ENCODE data around the gene NEU3. TPM values are rescaled to one million over a fixed set of nuclear protein-coding genes. Genes with fewer than 3 reads are reported as not detected.
"Not testable (repeated sequence)": the region's sequence is repeated elsewhere in the genome, so short reads cannot be mapped to it uniquely, and the experiment has no call there.

The NEU3 gene
- total RNA-seq, 2 experiments from 2014 or later, result 15.8 to 16.7 TPM

DNA sequence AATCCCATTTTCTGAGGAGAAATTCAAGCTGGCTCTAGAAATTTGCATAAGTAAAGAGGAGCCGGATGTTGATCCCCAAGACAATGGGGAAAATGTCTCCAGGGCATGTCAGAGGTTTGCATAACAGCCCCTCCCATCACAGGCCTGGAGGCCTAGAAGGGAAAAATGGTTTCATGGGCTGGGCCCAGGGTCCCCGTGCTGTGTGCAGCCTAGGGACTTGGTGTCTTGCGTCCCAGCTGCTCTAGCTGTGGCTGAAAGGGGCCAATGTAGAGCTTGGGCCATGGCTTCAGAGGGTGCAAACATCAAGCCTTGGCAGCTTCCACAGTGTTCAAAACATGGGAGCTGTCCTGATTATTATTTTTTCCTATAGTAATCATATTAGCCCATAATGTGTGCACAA lies 30.5 kb downstream of the NEU3 start:
- H3K27ac Mint-ChIP-seq; H3K4me1 Mint-ChIP-seq (ENCODE audit: low read depth); DNase-seq; H3K9me3 Mint-ChIP-seq (ENCODE audit: insufficient read depth); CTCF ChIA-PET; ATAC-seq; H3K4me3 Mint-ChIP-seq; POLR2A ChIA-PET; H3K27me3 Mint-ChIP-seq (ENCODE audit: low read depth); H3K36me3 Mint-ChIP-seq (ENCODE audit: low read depth): not testable (repeated sequence)

DNA sequence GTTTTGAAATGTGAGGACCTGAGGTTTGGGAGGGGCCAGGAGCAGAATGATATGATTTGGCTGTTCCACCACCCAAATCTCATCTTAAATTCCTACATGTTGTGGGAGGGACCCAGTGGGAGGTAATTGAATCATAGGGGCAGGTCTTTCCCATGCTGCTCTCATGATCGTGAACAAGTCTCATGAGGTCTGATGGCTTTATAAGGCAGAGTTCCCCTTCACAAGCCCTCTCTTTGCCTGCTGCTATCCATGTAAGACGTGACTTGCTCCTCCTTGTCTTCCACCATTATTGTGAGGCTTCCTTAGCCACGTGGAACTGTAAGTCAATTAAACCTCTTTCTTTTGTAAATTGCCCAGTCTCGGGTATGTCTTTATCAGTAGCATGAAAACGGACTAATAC lies 31.6 kb downstream of the NEU3 start:
- H3K4me1 Mint-ChIP-seq (ENCODE audit: low read depth); H3K4me3 Mint-ChIP-seq; H3K9me3 Mint-ChIP-seq (ENCODE audit: insufficient read depth); POLR2A ChIA-PET; DNase-seq; H3K27ac Mint-ChIP-seq; H3K36me3 Mint-ChIP-seq (ENCODE audit: low read depth); ATAC-seq; H3K27me3 Mint-ChIP-seq (ENCODE audit: low read depth); CTCF ChIA-PET: not testable (repeated sequence)

DNA sequence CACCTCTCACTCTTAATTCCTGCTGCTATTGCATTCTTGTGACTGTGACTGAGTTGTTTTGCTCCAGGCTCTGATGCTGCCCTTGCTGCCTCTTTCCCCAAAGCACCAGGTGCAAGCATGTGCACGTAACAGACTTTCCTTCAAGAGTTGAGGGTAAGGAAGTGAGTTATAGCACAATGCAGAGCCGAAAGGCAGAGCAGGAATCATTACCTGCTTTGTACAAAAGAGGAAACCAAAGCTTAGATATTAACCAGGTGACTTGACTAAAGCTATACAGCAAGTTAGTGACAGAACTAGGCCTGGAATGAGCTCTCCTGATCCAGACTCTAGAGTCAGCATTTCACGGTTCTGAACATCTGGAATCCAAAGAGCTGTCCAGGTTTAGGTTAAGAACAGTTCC lies 33.6 kb downstream of the NEU3 start:
- ATAC-seq (no peak), DNase-seq (no peak)
- CTCF ChIA-PET, result interaction anchor here (0.6 to 3.2 kb wide), 37 partner anchors 8 to 363 kb away, joined by 3 to 27 read pairs (median 4); partner anchors contain the start of genes NEU3 and TPBGL
- Mint-ChIP-seq H3K27ac (no peak overlapping the region), H3K4me3 (no peak overlapping the region), H3K4me1 (ENCODE audit: low read depth) (no peaks in the 10 kb centered on the region), H3K9me3 (ENCODE audit: insufficient read depth) (peaks cover 5% of the 10 kb centered on the region), H3K27me3 (ENCODE audit: low read depth) (no peaks in the 10 kb centered on the region), H3K36me3 (ENCODE audit: low read depth) (peaks cover 8% of the 10 kb centered on the region)
- POLR2A ChIA-PET, result interaction anchor here (0.6 to 1.6 kb wide), 4 partner anchors 12 to 181 kb away, joined by 3 to 4 read pairs (median 3); partner anchors contain the start of genes NEU3, SPCS2 and XRRA1

DNA sequence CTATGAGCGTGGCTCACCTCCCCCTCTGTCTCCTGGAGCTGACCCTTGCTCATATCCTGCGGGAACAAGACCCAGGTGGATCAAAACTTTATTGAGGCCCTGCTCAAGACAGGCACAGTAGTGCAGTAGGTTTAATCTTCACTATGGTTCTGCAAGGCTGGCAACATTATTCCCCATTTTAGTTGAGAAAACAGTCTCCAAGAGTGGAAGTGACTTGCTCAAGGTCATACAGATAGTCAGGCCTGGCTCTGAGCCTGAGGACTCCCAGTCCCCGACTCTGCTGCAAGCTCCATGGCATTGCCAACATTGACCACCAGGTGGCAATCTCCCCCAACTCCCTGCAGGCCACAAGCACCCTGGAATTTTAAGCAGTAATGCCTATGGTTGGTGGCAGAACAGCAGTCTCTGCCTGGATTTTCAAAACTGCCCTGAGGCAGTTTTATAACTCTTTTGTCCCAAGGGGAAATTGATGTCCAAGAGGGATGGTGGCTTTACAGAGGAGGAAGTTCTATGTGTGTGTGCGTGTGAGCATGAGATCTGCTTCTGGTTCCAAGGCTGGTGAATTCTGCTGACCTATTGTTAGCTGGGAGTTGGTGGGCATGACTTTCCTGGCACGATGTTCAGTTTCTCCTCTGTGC lies 34.1 kb downstream of the NEU3 start:
- Mint-ChIP-seq H3K36me3 (ENCODE audit: low read depth) (peaks cover 8% of the 10 kb centered on the region), H3K4me3 (no peak overlapping the region), H3K27me3 (ENCODE audit: low read depth) (no peaks in the 10 kb centered on the region), H3K27ac (no peak overlapping the region), H3K4me1 (ENCODE audit: low read depth) (no peaks in the 10 kb centered on the region), H3K9me3 (ENCODE audit: insufficient read depth) (peaks cover 5% of the 10 kb centered on the region)
- DNase-seq (peak; percentile 81), ATAC-seq (peak; percentile 90)
- CTCF ChIA-PET, result interaction anchor here (0.6 to 3.2 kb wide), 37 partner anchors 9 to 362 kb away, joined by 3 to 27 read pairs (median 4); partner anchors contain the start of genes NEU3 and TPBGL
- POLR2A ChIA-PET, result interaction anchor here (0.6 to 1.6 kb wide), 4 partner anchors 13 to 181 kb away, joined by 3 to 4 read pairs (median 3); partner anchors contain the start of genes NEU3, SPCS2 and XRRA1

DNA sequence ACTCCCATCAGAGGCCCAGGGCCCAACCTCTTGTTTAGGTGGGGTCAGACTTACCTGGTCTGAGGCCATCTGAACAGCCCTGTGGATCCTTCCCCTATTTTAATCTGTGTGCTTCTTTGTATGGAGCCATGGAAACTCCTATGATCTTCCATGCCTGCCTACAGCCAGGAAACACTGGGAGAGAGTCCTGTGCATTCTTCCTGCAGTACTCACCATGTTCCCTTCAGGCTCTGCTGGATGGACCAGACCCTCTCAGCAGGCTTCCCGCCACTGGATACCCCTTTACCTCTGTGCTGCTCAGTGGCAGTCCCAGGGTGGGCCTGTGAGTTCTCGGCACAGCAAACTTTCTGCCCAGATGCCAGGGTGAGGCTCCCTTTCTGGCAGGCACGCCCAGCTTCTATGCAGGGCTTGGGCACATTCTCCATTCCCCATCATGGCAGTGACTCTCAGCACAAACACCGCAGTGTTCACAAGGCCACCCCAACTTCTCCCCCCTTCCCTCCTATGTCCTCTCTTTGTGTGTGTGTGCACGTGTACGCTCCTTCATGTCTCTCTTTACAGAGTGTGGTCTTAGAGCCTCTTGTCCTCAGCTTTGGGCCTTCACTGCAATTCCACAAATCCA lies 34.8 kb downstream of the NEU3 start:
- H3K4me3 Mint-ChIP-seq, result no peak overlapping the region
- ATAC-seq (peak; percentile 24), DNase-seq (no peak)
- POLR2A ChIA-PET, result interaction anchor here (1.6 kb wide), 1 partner anchor 13 kb away, joined by 3 read pairs; no protein-coding TSS in a partner anchor
- no peak overlapping the region for H3K27ac Mint-ChIP-seq
- H3K36me3 Mint-ChIP-seq (ENCODE audit: low read depth), result peaks cover 6% of the 10 kb centered on the region
- no peaks in the 10 kb centered on the region for H3K4me1 Mint-ChIP-seq (ENCODE audit: low read depth)
- CTCF ChIA-PET, result interaction anchor here (0.8 to 3.2 kb wide), 22 partner anchors 9 to 361 kb away, joined by 3 to 27 read pairs (median 6); partner anchors contain the start of gene TPBGL
- peaks cover 5% of the 10 kb centered on the region for H3K9me3 Mint-ChIP-seq (ENCODE audit: insufficient read depth)
- H3K27me3 Mint-ChIP-seq (ENCODE audit: low read depth), result no peaks in the 10 kb centered on the region

DNA sequence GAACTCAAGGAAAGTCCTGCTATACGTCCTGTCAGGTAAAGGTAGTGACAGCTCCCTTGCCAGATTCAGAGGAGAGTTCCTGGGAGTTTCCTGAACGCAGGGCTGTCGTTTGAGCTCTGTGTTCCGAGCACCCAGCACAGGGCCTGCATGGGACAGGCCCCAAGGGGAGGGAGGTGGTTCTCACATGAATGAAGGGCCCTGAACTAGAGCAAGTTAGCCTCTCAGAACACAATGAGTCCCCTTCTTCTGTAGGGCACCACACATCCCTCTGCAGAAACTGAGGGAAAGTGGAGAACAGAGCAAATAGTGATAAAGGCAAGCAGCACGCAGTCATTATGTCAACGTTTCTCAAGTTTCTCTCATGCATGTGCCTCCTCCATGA lies 35.3 kb downstream of the NEU3 start:
- no peaks in the 10 kb centered on the region for H3K4me1 Mint-ChIP-seq (ENCODE audit: low read depth)
- H3K4me3 Mint-ChIP-seq, result no peak overlapping the region
- no peak for DNase-seq
- peaks cover under 1% of the 10 kb centered on the region for H3K9me3 Mint-ChIP-seq (ENCODE audit: insufficient read depth)
- no peak for ATAC-seq
- H3K27ac Mint-ChIP-seq, result no peak overlapping the region
- H3K36me3 Mint-ChIP-seq (ENCODE audit: low read depth), result peaks cover 2% of the 10 kb centered on the region
- no peaks in the 10 kb centered on the region for H3K27me3 Mint-ChIP-seq (ENCODE audit: low read depth)
- ChIA-PET CTCF (interaction anchor here (0.8 to 3.2 kb wide), 4 partner anchors 12 to 225 kb away, joined by 3 to 27 read pairs (median 26); no protein-coding TSS in a partner anchor), POLR2A (no interaction called here)

DNA sequence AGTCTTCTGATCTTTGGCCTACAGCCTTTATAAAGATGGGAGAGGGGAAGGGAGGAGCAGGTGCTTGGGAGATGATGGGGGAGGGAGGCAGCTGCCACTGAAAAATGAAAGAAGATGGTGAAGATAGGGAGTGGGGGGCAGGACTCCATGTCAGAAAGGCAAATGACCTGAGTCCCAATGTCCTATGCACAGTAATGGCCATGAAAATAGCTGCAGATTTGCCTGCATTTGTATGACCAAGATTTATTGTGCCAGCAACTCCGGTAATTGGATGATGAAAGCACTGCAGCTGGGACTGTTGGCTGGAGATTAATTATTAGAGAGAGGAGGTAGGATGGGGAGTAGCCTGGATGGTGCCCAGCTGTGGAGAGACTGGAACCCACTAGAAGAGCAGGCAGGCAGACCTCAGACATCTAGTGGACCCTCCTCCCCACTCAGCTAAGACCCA lies 36.1 kb downstream of the NEU3 start:
- POLR2A ChIA-PET, result no interaction called here
- Mint-ChIP-seq H3K36me3 (ENCODE audit: low read depth) (peaks cover 2% of the 10 kb centered on the region), H3K27ac (no peak overlapping the region), H3K27me3 (ENCODE audit: low read depth) (no peaks in the 10 kb centered on the region), H3K4me1 (ENCODE audit: low read depth) (no peaks in the 10 kb centered on the region), H3K9me3 (ENCODE audit: insufficient read depth) (no peaks in the 10 kb centered on the region), H3K4me3 (no peak overlapping the region)
- DNase-seq (no peak), ATAC-seq (no peak)
- CTCF ChIA-PET, result interaction anchor here (1.2 to 3.1 kb wide), 4 partner anchors 13 to 224 kb away, joined by 5 to 27 read pairs (median 6); no protein-coding TSS in a partner anchor

DNA sequence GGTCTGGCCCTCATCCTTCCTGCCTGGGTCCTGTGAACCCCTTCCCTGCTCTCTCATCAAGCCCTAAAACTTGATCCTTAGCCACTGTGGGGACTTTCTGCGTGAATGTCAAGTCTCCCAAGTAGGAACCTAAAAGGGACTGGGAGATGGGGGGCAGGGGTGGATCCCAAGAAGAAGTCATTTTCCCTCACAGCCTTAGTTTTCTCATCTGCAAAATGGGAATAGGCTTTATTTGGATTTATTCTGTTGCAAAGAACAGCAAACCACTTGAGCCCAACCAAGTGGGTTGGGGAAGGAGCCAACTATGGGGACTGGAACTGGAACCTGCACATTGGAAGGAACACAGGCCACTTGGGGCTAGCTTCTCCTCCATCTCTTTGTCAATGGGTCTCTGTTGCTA lies 36.8 kb downstream of the NEU3 start:
- ChIA-PET CTCF (interaction anchor here (1.2 to 1.7 kb wide), 3 partner anchors 96 to 223 kb away, joined by 5 to 8 read pairs (median 5); no protein-coding TSS in a partner anchor), POLR2A (no interaction called here)
- Mint-ChIP-seq H3K36me3 (ENCODE audit: low read depth) (no peaks in the 10 kb centered on the region), H3K27ac (no peak overlapping the region), H3K27me3 (ENCODE audit: low read depth) (no peaks in the 10 kb centered on the region), H3K4me1 (ENCODE audit: low read depth) (no peaks in the 10 kb centered on the region), H3K4me3 (no peak overlapping the region), H3K9me3 (ENCODE audit: insufficient read depth) (no peaks in the 10 kb centered on the region)
- DNase-seq (no peak), ATAC-seq (no peak)

DNA sequence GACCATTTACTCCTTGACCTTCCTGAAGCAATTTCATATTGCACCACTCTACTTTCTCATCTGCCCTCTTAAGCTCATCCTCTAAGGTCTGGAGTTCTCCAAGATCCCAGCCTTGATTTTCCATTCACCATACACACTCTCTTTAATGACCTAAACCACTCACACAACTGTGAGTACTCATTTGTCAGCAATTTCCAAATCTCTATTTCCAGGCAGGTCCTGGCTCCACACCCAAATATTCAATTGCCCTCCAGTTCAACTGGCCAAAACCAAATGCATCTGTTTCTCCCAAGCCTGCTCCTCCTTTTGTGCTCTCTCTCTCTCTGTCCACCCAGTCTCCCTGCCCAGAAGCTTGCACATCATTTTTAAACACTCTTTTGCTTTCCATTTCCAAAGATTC lies 39.6 kb downstream of the NEU3 start:
- Mint-ChIP-seq H3K27me3 (ENCODE audit: low read depth) (no peaks in the 10 kb centered on the region), H3K27ac (no peak overlapping the region), H3K4me1 (ENCODE audit: low read depth) (no peaks in the 10 kb centered on the region), H3K9me3 (ENCODE audit: insufficient read depth) (no peaks in the 10 kb centered on the region), H3K36me3 (ENCODE audit: low read depth) (no peaks in the 10 kb centered on the region), H3K4me3 (no peak overlapping the region)
- ChIA-PET POLR2A (interaction anchor here (0.6 kb wide), 1 partner anchor 13 kb away, joined by 3 read pairs; no protein-coding TSS in a partner anchor), CTCF (interaction anchor here (1.0 to 2.0 kb wide), 3 partner anchors 98 to 220 kb away, joined by 5 to 13 read pairs (median 7); no protein-coding TSS in a partner anchor)
- no peak for DNase-seq
- no peak for ATAC-seq

DNA sequence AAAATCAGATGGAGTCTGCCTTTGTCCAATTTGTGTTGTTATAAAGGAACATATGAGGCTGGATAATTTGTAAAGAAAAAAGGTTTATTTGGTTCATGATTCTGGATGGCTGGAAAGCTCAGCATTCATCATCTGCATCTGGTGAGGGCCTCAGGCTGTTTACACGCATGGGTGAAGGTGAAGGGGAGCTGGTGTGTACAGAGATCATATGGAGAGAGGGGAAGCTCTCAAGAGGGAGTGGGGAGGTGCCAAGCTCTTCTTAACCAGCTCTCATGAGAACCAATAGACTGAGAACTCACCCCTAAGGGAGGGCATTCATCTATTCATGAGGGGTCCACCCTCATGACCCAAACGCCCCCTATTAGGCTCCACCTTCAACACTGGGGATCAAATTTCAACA lies 40.0 kb downstream of the NEU3 start:
- DNase-seq (no peak), ATAC-seq (no peak)
- CTCF ChIA-PET, result interaction anchor here (1.0 to 2.0 kb wide), 3 partner anchors 99 to 220 kb away, joined by 5 to 13 read pairs (median 7); no protein-coding TSS in a partner anchor
- Mint-ChIP-seq H3K4me3 (no peak overlapping the region), H3K4me1 (ENCODE audit: low read depth) (no peaks in the 10 kb centered on the region), H3K27ac (no peak overlapping the region), H3K9me3 (ENCODE audit: insufficient read depth) (no peaks in the 10 kb centered on the region), H3K36me3 (ENCODE audit: low read depth) (no peaks in the 10 kb centered on the region), H3K27me3 (ENCODE audit: low read depth) (no peaks in the 10 kb centered on the region)
- POLR2A ChIA-PET, result interaction anchor here (0.6 kb wide), 1 partner anchor 14 kb away, joined by 3 read pairs; no protein-coding TSS in a partner anchor

DNA sequence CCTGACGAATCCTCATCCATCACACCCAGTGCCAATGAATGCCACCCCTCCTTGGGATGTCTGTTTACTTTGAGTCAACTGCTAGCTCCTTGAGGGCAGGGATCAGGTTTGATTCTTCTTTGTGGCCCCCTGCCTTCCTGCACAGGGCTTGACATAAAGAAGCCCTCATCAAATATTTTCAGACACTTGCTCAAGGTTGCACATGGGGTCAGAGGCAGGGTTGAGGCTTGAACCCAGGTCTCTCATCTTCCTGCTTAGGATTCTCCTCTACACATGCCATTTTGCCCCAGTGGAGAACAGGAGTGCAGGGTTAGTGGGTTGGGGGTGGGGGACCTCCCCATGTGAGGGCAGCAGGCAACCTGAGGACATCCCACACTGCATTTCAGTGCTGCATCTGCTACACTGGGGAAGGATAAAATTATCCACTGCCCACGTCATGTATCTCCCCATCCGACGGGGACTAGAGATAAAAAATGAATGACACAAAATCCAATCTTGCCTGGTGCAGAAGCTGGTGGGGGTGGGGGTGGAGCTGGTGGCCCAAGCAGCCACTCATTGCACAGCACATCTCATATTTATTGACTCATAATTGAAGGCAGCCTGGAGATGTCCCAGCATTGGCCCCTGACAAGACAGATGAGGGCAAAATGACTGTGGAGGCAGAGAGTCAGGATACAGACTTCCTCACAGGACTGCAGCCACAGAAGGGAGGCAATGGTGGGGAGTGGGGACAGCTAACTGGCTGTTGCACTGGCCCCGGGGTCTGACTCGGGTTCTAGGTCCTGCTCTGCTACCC lies 41.3 kb downstream of the NEU3 start:
- Mint-ChIP-seq H3K27me3 (ENCODE audit: low read depth) (no peaks in the 10 kb centered on the region), H3K4me3 (no peak overlapping the region), H3K9me3 (ENCODE audit: insufficient read depth) (no peaks in the 10 kb centered on the region), H3K27ac (no peak overlapping the region), H3K36me3 (ENCODE audit: low read depth) (no peaks in the 10 kb centered on the region), H3K4me1 (ENCODE audit: low read depth) (no peaks in the 10 kb centered on the region)
- ChIA-PET POLR2A (no interaction called here), CTCF (interaction anchor here (0.6 to 3.7 kb wide), 6 partner anchors 93 to 330 kb away, joined by 3 to 23 read pairs (median 3); no protein-coding TSS in a partner anchor)
- DNase-seq (no peak), ATAC-seq (no peak)

Measured in activated CD8-positive, alpha-beta T cell treated with anti-CD3 and anti-CD28 coated beads, Interleukin-2, amount 10 ng/mL, durations not matched to agents 7 days and 5 days (primary cell).